GM18868 (cell line): Measurements from ENCODE around the gene FSD1.

Experiments
- ATAC-seq: cut with Tn5 transposase; IDR thresholded peaks from one replicate; pipeline ENCODE4 v1.9.1; 2021; ENCODE audit warnings: mild to moderate bottlenecking, moderate library complexity; ENCODE audit not compliant: unreplicated experiment

FSD1 gene

DNA sequence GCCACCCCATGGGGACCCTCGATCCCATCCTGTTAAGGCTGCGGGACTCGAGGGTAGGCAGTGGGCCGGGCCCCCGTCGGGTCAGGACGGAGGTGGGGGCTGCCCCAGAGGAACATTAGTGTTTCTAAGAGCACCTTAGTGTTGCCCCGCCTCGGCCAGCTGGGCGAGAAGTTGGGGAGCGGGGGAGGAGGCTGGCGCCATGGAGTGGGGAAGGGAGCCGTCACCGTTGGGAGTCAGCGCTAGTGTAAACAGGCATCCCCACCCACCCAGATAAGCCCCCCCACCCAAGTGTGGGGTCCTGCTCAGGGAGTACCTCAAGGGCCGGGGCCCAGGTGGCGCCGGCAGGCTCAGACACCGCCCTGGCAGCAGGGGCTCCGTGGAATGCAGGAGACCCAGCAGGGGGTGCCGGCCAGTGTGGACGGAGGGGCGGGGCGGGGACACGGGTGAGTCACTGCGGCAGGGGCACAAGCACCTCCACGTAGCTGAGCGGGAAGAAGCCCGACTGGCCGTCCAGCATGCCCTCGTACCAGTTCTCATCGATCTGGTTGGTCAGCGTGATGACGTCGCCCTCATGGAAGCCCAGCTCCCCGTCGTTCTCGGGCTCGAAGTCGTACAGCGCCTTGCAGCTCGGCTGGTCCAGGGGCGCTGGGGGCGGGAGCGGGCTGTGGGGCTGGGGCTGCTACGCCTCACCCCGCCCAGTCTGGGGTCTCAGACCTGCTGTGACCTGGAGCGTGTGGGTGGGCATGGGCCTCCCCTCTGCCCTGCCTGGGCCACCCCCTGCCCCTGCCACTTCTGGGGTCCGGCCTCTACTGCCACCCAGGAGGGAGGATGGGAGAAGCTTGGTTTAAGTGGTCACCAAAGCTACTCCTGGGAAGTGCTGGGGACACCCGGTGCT, 57.0 kb downstream of the FSD1 start:
- ATAC-seq = no peak

DNA sequence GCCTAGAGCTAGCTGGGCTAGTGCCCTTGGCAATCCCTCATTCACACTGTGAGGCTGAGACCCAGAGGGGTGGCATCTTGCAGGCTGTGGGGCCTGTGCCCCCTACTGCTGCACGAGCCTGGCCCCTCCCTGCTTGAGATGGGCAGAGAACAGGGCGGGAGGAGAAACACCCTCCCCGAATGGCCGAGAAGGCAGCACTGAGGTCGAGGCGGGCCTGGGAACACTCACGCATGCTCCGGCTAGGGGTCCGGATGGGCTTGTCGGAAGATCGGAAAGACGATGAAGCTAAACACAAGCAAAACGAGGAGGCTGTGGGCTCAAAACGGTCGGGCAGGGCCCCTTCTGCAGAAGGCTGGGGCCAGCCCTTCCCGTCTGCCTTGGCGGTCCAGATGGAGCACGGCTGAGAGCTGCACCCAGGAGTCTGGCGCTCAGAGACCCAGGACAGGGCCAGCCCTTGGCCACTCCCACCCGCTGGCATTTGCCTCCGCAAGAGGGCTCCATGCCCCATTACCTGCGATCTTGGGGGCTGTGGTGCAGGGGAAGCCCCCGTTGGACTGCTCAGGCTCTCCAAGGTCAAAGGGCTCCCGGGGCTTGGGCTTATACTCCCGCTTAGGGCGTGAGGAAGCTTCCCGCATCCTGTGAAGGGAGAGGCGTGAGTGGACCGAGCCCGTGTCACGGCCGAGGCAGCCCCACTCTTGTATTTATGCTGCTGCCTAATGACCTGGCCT, 57.9 kb downstream of the FSD1 start:
- ATAC-seq = no peak

DNA sequence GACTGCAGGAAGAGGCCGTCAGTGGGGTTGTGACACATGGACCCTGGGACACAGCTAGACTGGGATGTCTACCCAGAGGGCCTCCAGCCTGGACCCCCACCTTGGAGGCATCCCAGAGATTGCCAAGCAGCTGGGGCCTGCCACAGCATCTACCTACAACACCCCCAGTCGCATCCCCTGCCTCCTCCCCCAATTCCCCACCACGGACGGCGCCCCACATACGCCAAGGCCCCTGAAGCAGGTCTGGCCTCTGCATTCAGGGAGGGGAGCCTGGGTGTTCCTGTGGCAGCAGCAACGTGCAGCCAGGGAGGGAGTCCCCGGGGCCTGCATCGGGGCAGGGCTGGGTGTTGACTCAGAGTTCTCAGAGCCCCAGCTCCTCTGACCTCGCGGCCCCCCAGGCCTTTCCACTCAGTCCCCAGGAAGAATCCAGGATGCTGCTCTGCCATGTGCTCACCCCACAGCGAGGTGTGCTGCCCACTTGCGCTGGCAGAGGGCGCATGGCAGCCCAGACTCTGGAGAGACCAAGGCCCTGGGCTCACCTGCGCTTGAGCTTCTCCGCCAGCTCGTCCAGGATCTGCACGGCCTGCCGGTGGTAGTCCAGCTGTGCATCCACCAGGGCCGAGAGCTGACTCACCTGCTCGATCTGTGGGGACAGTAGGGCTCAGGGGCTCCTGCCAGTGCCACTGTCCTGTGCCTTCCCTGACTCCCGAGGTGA, 58.6 kb downstream of the FSD1 start:
- ATAC-seq = no peak

DNA sequence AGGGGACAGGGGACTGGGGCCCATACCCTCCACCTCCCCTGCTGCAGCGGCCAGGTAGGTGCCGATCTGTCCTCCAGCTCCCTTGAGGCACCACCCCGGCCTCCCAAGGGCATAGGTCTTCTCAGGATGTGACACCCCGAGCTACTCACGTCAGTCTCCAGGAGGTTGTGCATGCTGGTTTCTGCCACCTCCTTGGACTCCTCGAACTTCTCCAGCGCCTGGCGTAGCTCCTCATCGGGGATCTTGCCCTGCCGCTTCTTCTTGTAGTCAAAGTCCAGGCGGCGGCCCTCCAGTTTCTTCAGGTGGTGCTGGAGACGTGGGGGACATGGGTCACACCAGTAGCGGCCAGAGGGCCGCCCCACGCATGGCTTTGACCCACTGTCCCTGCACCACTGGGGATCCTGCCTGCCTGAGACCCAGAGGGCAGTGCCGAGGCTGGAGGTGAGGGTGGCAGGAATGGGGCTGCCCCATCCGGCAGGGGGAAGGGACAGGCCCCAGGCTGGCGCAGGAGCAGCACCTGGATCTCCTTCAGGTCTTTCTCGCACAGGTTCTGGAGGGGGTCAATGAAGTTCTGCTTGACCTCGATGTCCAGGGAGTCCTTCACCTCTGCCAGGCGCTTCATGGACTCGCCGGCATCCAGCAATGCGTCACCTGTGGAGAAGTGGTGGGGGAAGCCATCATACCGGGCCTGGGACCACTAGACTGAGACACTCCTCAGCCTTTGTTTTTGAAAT, 59.3 kb downstream of the FSD1 start:
- no peak for ATAC-seq

DNA sequence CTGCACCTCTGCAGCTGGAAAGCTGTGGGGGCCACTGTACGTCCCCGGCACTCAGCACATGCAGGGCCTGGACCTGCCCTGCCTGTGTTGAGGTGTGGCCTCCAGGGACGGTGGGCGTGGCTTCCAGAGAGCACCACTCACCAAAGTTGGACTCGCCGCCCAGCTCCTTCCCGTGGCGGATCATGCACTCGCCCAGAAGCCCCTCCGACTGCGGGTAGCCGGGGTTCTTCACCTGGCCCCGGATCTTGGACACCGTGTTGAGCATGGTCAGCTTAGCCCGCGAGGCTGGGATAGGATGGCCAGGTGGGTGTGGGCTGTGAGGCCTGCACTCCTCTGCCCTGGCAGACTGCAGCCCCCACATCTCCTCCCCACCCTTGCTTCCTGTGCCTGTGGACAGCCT, 60.9 kb downstream of the FSD1 start:
- ATAC-seq = no peak

DNA sequence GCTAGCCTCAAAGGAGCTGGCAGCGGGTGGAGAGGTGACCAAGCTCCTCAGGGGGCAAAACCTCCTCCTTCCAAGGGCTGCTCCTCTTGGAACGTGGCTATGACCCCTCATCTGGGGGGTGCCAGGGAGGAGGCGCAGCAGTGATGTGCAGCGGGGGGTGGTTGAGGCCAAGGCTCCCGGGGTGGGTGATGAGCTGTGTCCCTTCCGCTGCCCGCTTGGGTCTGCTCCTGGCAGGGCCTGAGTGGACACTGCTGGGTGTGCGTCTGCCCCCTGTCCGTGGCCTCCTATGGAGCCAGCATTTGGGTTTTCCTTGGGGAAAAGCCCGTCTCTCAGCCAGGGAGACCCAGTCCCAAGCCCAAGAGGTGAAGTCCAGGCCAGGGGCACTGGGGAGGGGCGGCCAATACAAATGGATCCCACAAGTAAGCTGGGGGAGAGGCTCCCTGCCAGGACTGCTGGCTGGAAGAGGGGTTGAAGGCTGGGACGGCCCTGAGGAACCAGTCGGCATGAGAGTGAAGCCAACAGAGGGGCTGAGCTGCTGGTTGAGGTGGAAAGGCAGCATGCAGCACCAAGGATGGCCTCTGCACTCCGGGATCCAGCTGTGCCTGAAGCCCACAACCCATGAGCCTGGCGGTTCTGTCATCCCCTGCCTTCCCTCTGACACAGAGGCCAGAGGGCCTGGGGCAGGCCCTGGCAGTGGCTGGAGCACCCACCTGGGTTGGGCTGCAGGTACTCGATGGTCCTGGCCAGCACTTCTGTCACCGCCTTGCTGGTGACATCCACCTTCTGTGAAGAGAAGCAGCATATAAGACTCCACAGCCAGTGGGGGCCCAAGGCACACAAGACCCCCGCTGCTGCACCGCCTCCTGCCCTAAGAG, 61.6 kb downstream of the FSD1 start:
- no peak for ATAC-seq

DNA sequence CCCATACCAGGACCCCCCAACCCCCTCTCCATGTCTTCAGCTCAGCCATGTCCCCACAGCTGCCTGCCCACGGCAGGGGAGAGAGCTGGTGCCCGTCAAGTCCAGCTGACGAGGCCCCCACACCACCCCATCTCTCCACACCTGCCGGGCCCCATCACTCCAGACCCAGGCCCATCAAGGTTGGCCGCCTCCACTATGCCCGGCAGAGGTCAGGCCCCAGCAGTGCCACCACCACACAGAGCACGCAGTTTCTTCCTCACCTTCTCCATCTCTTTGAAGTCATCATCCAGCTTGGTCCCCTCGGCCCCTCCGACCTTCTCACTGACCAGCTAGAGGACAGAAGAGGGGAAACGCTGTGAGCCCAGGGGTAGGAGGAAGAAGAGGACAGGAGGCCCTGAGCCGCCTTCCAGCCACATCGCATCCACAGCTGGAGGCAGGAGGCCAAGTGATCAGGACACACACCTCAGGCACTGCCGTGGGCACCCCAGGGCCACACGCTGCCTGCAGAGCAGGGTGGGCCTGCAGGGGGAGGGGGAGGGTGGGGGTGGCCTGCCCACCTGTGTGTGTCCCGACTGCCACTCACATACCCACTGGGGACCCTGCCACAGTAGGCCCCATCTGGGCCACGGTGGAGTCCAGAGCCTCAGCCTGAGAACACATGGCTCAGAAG, 62.4 kb downstream of the FSD1 start:
- ATAC-seq = no peak

DNA sequence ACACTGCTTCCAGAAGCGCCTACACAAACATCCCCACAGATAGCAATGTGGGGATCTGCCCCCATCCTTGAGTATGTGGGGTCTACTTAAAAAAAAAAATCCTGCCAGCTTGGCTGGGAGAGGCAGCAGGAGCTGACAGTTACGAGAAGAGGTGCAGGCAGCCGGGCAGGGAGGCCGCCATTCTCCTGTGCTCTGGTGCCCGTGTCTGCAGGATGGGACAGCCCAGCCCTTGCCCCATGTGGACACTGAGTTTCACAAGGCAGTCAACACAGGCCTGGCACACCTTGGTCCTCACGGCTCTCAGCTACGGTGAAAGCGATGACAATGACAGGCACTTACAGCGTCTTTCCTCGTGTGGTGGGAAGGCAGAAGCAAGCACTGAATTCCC, 62.9 kb downstream of the FSD1 start:
- no peak for ATAC-seq

DNA sequence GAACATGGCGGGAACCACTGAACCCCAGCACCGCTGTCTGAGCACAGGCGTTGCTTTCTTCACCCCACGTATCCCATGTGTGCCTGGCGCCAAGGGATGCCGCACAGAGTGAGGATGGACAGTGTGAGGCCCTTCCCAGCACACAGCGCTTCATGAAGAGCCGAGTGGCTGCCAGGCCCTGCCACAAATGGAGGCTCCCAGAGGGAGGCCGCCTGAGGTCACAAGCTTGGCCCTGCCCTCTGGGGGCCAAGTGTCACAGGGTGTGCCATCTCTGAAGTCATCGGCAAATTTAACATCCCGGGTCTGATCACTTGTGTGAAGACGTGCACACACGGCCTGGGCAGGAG, 63.4 kb downstream of the FSD1 start:
- ATAC-seq = no peak

DNA sequence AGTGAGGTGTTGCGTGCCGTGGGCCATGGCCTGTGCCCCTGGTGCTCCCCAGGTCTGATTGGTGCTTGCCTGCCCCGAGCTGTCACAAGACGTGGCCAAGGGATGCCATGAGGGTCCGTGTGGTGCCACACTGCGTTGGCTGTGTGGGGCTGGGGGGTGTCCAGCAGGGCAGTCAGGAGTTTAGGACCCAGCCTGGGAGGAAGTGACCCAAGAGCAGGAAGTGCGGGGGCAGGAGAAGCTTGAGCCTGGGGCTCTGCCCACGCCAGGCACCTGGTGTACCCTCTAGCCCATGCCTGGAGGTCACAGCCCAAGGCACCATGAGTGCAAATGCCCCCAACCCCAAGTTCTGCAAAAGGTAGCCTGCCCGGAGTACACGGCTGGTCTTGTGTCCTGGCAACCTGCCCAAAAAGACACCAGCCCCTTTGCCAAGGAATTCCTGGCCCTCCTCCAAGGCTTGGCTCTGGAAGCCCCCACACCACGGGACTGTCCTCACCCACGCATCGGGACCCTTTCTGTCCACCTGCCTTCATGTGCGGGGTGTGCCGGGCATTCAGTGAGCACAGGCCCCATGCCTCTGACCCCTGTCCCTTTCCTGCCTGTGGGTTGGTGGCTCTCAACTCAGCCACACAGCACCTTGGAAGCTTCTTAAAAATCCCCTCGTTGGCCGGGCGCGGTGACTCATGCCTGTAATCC, 63.9 kb downstream of the FSD1 start:
- no peak for ATAC-seq

DNA sequence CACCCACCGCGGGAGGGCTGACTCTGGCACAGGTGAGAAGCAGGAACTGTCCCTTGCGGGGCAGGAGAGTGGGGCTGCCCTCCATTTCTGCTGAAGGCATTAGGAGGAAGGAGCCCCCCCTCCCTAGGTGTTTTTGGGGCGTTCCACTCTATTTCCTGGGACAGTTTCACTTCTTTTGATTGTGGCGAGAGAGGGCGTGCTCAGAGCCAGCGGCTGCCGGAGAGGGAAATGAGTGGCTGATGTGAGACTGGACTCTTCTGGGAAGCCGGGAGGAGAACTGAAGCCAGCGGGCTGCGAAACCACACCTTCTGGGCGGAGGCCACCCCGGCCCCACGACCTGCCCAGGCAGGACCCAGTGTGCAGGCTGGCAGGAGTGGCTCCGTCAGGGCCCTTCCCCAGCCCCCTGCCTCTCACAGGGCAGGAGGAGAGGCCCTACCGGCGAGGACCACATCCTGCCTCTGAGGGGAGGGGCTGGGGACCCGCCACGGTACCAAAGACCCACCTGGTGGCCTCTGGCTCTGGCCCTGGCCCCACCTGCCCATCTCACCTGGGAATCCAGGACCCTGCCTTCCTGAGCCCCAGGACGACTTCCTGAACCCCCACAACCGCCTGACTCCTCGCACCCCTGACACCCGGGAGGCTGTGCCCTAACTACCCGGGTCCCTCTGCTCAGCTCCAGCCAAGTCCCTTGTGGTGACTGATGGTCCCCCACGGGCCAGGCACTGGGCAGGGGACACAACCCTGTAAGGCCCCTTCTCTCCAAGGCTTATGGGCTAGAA, 64.9 kb downstream of the FSD1 start:
- peak; percentile 53 for ATAC-seq

DNA sequence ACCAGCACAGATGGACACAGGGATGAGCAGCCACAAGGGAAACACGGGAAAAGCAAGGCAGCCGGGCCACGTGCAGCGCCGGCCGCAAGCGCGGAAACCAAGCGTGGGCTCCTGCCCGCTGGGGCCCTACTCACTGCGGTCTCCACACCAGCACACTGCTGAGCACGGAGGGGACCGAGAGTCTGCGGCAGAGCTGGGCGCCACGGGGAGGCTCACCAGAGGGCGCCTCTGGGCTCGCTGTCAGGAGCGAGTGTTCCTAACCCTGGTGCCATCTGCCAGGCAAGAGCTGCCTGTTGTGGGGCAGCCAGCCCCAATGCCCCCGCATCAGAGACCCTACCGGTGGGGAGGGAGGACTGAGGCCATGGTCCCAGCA, 65.5 kb downstream of the FSD1 start:
- ATAC-seq = peak; percentile 40

DNA sequence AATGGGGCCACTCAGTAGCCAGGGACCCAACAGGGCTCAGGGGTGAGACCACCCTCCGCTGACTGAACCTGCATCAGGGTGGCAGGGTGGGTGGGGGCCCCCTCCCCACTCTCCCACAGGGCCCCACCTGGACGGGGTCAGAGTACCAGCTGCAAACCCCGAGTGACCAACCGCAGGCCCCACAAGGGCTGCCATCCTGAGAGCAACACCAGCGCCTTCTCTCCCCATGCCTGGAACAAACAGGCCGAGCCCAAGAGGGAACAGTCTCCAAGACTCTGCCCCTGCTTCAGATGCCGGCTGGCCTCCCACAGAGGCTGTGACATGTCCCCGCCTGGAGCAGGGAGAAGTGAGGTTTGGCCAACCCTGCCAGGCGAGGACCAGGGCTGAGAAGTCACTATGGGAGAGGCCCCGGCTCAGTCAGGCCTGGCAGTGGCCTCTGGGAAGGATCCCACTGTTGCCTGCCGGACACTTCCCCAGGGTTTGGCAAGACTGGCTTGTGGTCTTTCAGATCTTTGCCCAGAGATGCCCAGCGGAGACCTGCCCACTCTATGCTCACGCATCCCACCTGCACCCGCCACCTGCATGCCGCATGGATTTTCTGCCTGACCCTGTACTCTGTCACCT, 66.1 kb downstream of the FSD1 start:
- no peak for ATAC-seq

DNA sequence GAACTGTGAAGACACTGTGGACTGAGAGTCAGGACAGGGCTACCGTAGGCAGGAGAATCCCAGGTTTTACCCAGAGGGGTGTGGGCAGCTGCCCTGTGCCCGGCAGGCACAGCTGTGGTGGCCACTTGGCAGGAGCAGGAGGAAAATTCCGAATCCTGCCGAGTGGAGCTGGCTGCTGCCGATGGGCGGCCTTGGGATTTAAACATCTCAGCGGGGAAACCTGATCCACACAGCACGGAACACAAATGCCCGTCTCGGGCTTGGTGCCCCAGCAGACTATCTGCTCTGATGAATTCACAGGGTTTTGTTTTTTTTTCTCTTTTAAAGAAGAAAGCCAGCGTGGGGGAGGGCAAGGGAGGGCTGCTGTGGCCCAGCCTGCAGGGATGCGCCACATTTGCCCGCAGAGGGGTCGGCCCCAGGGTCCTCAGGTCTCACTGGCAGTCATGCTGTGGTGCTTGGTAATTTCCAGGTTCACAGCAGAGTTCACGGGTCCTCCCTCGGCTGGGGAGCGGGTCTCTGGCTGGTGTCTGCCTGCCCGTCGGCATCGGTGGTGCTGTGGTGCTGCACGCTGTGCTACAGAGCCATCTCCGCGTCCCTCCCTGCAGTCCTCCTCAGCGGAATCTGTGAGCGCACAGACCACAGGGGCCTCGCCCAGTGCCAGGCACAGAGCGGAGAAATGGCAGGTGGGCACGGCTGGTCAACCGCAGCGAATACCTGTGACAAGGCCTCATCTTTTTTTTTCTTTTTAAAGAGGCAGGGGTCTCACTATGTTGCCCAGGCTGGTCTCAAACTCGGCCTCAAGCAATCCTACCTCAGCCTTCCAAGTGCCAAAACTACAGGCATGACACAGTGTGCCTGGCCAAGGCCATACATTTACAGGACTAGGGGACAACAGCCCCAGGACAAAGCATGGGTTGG, 67.1 kb downstream of the FSD1 start:
- ATAC-seq = no peak

DNA sequence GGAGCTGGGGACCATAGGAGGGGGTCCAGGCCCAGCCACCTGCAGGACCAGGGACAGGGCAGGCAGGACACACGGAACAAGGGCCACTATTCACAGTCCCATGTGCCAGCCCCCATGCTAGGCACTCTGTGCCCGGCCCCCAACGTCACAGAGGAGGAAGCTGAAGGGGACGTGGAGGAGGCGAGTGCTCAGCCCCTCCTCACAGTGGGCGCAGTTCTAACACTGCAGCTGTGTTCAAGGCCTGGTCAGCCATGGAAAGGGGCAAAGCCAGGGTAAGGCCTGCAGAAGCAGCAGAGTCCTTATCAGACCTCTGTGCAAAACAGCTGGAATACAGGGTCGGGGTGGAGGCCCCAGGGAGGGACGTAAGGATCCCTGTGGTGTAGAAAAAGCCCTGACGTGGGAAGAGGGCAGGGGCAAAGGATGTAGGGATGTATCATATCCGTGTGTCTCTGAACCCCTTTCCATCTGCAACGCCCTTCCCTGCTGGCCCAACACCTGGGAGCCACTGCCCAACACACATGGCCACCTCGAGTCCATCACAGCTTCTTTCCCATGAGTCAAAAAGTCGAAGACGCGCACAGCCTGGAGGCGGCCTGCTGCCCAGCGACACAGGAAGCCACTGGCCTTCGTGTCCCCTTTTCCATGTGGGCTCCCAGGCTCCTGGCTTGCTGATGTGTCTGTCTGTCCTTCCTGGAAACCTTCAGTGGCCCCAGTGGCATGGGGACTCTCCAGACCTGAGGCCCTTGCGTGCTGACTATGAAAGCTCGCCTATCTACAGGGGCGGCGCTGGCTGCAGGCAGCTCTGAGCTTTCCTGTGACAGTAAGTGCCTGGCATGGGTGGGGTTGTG, 68.0 kb downstream of the FSD1 start:
- no peak for ATAC-seq

DNA sequence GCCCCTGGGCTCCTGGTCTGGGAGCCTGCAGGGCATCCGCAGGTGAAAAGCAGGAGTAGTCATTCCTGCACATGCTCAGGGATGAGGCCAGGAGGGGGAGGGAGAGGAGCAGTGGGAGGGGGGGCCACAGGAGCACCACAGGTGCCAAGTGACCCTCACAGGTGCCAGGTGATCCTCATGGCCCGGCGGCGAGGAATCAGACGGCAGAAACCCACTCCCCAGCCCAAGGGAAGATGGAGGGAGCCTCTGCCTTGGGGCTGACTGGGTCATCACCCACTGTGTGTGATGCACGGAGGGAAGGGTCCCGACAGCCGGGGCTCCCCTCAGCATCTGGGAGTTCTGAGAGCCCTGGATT, 68.6 kb downstream of the FSD1 start:
- no peak for ATAC-seq
